Left colon (tissue), 2 donors: ENCODE results near the gene CCN2. TPM values are rescaled to one million over a fixed set of nuclear protein-coding genes. Genes with fewer than 3 reads are reported as not detected.

Experiments
- ATAC-seq: fragments of 200-7000 bp; cut with Tn5 transposase; one replicate; pipeline ENCODE4 v1.9.1; 2020; ENCODE audit warnings: mild to moderate bottlenecking, moderate library complexity
- DNase-seq, 2 donors: peaks; one replicate each; pipeline ENCODE4 v3.0.0-alpha.2; 2020
- intact Hi-C, 2 donors: fragments of 100-400 bp; cut with DNase I in 1 of 2; cut with micrococcal nuclease in 1 of 2; formaldehyde crosslinking; loops; one replicate each; pipeline versions ENCODE4 v1.11.2 to v1.14.0; 2022; cut with DNase I, micrococcal nuclease
- total RNA-seq, 2 donors: library from RNA; stranded (reverse); fragmentation: NEBNext Ultra II Directional; extraction: Animal tissue kit (Norgen Biotek cat#: 25700); gene quantifications; one replicate each; pipeline ENCODE4 v1.2.1, GENCODE V29; 2021
- donor health status: DM: no; HTN: no; CAD: no.
- donor health status: DM: yes; HTN: yes; CAD: no.

CCN2 gene
- total RNA-seq, 2 donors from 2014 or later: 34.4 to 37.8 TPM

DNA sequence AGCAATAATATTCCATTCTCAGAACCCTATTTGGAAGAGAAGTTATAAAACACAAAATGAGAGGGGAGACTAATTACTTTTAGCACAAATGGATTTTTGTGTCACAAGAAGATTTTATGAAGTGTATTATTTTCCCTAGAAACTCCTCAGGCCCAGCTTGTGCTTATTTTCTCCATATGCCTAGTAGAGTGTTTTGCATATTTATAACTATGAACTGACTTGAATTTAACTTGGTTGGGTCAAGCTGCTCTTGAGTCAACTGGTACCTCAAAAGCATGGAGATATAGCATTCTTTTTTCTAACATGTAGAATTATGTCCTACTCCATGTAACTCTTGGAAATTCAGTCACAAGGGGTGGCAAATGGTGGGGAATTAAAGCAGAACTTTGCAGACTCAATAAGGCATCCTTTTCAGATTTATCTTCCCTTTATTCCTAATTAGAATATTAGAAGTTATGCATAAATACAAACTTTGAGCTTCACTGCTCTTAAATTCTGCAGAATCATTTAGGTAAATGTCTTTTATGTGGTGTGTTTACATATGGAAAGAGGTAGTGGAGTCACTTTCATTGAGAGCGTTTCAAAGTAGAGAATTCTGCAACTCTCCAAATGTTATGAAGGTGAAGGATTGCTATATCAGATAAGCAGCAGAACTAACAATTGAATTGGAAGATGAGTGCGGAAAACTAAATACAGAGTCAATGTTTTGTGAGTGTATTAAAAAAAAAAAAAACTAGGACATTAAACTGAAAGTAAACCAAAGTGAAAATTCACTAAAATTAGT is 19.1 kb upstream of the CCN2 start:
- intact Hi-C loops: no loop called here
- DNase-seq (no peak), ATAC-seq (no peak)

DNA sequence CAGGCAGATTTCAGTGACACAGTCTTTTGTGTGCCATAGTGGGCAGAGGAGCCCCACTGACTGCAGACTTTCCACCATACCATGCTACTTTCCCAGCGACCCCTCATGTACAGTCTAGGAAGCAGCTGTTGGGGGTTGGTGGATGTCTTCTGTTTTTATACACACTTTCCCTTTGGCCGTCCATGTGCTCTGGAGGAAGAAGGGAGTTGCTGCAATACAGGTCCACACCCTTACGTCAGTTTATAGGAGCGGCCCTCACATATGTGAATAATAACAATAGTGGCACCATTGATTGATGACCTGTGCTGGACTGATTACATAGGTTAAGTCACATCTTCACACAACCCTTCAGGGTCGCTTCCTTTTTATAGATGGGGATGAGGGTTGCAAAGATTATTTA is 17.5 kb upstream of the CCN2 start:
- ATAC-seq (peak; percentile 78), DNase-seq (no peak)
- intact Hi-C loops: no loop called here

DNA sequence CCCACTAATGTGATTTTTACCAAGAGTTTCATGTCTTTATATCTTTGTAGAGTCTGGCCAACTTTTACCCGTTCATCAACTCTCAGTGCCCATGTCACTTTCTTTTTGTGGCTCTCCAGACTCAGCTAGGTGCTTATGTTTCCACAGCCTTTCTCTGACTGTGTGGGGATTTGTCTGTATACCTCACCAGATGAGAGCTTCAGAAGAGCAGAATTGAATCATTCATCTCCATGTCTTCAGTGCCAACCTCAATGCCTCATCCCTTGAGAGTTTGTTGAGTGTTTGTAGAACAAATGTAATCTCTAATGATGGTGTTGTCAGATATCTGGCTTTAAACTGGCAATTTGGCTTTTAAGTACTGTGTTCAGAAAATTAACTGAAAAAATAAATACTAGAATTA is 16.8 kb upstream of the CCN2 start:
- intact Hi-C loops: no loop called here
- DNase-seq: no peak
- ATAC-seq: no peak

- intact Hi-C loops: no loop called here
- ATAC-seq: no peak
Observed at GRCh38 chr6:131966443-131966842, 15.3 kb upstream of the CCN2 start.

DNA sequence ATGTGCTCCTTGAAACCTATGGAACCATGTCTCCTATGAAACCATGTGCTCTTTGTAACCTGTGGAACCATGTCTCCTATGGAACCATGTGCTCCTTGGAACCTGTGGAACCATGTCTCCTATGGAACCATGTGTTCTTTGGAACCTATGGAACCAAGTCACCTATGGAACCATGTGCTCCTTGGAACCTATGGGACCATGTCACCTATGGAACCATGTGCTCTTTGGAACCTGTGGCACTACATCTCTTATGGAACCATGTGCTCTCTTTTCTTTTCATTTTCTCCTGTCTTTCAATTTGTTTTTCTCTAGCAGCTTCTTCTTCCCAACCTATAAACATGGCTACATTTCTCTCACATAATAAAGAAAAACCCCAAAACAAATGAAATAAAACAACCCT is 11.9 kb upstream of the CCN2 start:
- ATAC-seq: no peak

More at GRCh38 chr6:131966443-131966842, 15.3 kb upstream of the CCN2 start:
- no peak for DNase-seq

DNA sequence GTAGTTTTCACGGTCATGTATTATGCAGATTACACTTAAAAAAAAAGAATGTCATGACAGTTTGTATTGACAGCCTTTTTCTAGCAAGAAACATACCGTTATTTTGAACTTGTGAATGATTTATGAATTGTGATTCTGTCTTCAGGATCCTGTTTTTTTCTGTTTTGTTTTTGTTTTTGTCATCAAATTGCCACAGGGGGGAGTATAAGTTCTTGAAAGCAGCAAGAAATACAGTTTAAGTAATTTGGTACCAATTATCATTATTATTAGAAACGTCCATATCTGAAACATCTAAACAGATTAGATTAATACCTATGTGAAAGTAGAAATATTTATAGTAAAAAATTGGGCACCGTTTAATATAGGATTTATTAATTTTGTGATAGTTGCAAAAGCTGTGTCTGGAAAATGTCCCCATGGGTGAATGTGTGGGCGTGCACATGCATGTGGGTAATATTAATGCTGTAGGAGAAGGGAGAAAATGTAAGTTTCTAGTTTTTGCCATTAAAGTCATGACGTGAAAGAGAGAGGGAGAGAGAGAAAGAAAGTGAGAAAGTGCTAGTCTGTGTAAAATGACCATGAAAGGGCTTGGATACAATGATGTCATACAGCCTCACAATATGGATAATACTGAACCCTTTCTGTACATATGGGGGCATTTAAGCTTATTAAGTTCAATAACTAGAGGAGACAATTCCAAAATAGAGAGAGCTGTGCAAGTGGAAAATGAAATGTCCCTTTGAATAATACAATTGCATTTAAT is 9.4 kb upstream of the CCN2 start:
- DNase-seq (no peak), ATAC-seq (no peak)
- intact Hi-C loops: no loop called here

More for the DNA sequence above, 11.9 kb upstream of the CCN2 start:
- no peak for DNase-seq
- intact Hi-C loops: no loop called here

DNA sequence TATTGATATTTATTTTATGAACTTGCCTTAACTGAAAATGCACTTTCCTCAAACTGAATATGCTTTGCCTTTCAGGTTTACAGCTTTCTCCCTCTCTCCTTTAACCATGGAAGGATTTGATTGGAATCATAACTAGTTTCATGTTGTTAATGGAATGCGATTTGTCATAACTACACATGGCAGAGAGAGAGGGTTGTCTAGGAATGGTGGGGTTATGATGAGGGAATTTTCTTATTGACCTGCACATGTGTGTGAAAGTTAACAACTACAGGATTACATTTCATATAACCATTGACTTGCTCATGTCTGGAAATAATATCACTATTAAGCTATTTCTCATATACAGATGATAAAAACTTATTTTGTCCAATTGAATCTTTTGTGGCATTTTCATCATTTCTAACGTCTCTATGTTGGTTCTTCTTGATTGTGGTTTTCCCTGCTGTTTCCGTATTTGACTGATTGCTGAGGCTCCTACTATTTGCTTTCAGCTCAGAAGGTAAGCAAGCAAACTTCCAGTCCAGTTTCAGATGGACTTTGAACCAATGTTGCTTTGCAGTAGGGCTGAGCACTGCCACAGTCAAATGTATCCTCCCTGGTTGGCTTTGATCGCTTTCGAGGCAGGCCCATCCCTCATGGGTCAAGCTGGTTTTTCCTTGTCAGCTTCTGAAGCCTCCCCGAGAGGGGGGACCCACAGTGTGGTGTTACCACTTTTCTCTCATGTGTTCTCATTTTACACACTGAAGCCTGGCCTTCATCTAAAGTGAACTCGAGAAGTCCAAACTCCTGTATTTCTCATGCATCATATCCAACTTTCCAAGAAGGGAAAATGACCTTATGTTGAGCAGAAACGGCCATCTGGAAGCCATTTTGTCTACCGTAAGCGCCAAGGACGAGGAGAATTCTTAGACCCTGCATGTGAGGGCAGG is 7.6 kb upstream of the CCN2 start:
- intact Hi-C loops: no loop called here
- ATAC-seq (peak; percentile 88), DNase-seq (peak; percentile 47 to 71)

DNA sequence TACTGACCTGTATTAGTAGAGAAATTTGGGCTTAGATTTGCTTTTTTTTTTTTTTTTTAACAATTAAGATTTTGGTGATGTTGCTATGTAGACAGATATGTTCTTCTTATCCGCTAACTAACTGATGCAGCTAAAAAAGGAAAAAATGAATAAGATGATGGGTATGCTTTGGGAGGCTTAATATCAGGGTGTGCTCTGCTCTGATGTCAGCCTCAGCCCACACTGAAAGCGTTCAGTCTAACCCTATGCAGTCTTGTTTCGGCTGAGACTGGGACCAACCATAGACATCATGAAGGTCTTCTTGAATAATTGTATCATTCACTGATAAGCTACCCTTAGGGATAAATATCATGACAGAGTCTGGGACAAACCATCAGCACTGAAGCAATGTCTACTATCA is 6.9 kb upstream of the CCN2 start:
- DNase-seq (no peak), ATAC-seq (no peak)

DNA sequence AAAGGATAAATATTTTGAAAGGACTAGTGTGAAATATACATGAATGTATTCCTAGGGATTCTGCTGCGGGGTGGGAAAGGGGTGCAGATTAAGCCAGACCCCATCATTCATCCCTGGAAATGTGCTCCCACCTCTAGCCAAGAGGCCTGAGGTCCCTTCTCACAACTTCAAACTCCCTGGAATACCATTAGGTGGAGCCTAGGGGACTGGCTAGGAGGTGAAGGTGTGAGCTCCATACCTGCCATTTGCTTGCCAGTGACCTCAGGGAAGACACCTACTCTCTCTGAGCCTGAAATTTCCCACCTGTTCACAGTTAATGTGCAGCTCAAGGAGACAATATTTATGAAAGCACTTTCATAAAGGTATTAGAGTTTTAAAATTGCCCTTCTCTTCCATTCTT is 4.7 kb upstream of the CCN2 start:
- ATAC-seq: no peak
- no peak for DNase-seq
- intact Hi-C loops: no loop called here

More for the DNA sequence above, 6.9 kb upstream of the CCN2 start:
- intact Hi-C loops: no loop called here

- DNase-seq (no peak), ATAC-seq (no peak)
- intact Hi-C loops: no loop called here
Observed at GRCh38 chr6:131955192-131955591, 4.0 kb upstream of the CCN2 start.

- ATAC-seq (peak; percentile 62), DNase-seq (peak; percentile 68 to 85)
- intact Hi-C loops: no loop called here
Observed at GRCh38 chr6:131954775-131955107, 3.6 kb upstream of the CCN2 start.

DNA sequence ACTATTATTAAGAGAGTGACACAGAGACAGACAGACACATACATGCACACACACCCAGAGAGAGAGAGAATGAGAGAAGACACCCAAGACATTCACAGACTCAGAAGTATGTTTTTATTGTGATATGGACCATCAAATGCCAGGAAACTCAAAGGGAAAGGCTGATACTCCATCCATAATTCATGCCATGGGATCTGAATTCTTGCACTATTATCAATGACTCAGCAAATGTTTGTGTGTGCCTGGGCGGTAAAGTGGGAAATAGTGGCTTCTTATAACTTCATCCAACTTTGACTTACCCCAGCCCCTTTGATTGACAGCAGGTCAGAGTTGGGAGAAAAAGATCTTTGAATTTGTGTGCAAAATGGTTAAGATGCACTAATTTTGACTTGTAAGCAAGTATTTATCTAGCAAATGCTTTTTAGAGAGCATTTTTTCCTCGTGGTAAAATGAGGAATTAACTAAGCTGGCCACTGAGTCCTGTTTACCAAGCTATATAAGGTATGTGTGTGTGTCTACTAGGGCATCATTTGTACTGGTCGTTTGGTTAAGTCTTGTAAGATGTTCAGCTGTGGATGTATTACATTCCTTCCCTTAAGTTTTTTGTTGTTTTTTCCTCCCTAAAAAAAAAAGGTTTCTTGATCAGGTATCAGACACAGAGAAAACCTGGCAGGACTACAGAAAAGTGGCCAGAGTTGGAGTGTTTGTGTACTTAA is 3.0 kb upstream of the CCN2 start:
- intact Hi-C loops: no loop called here
- no peak for DNase-seq
- no peak for ATAC-seq

DNA sequence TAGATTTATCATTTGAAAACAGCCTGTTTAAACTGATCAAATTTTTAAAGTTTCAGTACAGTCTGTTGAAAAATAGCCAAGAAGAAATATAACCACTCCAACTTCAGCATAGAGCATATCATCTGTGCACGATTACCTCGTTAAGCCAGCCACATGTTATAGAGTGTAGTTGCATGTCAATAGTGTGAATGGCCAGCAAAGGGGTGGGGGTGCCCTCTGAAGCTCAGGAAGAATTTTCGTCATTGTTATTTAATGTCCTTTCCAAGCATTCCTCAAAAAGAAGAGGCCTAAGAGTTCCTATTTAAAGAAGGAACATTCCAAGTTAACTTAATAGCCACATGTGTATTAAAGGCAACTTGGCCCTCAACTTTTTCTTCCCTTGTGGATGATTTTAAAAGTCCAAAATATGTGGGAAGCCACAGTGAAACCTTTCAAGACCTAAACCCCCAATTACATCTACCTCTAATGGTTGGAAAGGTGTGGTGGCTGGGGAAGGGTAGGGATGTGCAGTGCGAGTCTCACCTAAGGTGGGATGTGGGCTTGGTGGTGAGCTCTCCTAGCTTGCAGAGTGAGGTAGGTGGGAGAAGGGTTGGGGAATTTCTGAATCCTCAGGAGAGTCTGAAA is 1.8 kb upstream of the CCN2 start:
- ATAC-seq (no peak), DNase-seq (no peak)
- intact Hi-C loops: no loop called here

GRCh38 chr6:131951576-131952230 is 531 bp upstream of the CCN2 start:
- intact Hi-C loops: no loop called here
- ATAC-seq: no peak
- DNase-seq: no peak

- DNase-seq: peak; percentile 84 to 88
- intact Hi-C loops: no loop called here
Observed at GRCh38 chr6:131949909-131950766, 1.0 kb downstream of the CCN2 start.

GRCh38 chr6:131949620-131949908 is 1.6 kb downstream of the CCN2 start:
- DNase-seq: no peak
- no peak for ATAC-seq
- intact Hi-C loops: no loop called here

More at GRCh38 chr6:131949909-131950766, 1.0 kb downstream of the CCN2 start:
- ATAC-seq: peak; percentile 74
